22Rv1 (cell line): ENCODE results near the gene PACRG.
"Not testable (repeated sequence)": the region's sequence is repeated elsewhere in the genome, so short reads cannot be mapped to it uniquely, and the experiment has no call there.

Experiments
- H3K27ac ChIP-seq: fragments of 450-650 bp; 2 replicates; pipeline ENCODE4 v1.5.1; 2017
- CTCF ChIP-seq: fragments of 450-650 bp; IDR thresholded peaks from 2 replicates; pipeline ENCODE4 v1.5.1; 2017; ENCODE audit warnings: mild to moderate bottlenecking
- ZFX ChIP-seq: fragments of 450-650 bp; IDR thresholded peaks from 2 replicates; pipeline ENCODE4 v1.6.1; 2017; ENCODE audit warnings: antibody characterized with exemption, borderline replicate concordance

PACRG gene

DNA sequence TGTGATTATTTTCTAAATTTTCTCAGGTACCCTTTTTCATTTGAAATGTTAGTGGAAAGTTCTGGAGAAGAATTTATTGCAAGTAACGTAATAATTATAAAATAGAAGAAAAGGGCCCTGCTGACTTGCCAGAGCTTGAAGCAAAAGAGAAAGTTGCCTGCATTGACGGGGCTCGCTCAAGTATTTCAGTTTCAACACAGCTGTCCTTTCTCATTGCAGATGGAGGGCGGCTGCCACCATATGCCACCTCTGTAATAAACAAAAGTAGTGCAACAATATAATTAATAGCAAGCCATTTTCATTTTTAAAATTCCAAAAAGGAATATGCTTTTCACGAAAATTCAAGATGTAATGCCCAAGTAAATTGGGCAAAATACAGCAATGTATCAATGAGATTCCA is 246.2 kb downstream of the PACRG start:
- no peak overlapping the region for H3K27ac ChIP-seq
- TF ChIP-seq CTCF (no peak), ZFX (no peak)

DNA sequence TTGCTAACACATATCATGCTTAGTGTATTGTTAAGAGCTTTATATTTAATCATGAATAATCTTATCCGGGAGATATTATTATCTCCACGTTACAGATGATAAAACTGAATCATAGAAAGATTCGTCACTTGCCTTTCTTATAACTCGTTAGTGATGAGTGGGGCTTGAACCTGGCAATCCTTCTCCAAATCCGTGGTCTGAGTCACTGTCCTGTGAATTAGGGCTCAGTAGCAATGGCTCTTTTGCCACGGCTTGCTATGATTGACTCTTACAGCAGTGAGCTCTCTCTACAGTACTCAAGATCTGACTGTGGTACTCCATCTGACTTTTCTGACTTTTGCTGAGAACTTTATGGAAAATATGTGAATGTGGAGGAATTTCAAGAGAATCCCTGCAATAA is 246.9 kb downstream of the PACRG start:
- no peak overlapping the region for H3K27ac ChIP-seq
- TF ChIP-seq CTCF, result no peak
- no peak for TF ChIP-seq ZFX

DNA sequence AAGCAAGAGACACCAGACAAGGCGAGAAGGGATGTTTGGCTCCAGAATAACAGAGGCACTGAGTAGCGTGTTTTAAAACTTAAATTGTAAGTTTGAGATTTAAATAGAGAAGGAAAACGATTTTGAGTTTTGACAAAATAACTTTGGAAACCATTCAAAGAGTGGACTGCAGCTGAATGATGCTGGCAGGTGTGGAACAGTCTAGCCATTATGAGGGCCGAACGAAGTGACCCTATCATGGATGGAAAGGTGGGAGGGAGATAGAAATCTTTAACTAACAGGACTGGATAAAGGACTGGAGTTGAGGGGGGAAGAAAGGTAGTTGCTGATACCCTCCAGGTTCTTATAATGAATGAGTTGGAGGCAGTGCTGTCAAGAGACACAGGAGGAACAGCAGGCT is 248.4 kb downstream of the PACRG start:
- H3K27ac ChIP-seq, result no peak overlapping the region
- no peak for TF ChIP-seq ZFX

GRCh38 chr6:162983234-162983633 is 255.5 kb downstream of the PACRG start:
- not testable (repeated sequence) for H3K27ac ChIP-seq

DNA sequence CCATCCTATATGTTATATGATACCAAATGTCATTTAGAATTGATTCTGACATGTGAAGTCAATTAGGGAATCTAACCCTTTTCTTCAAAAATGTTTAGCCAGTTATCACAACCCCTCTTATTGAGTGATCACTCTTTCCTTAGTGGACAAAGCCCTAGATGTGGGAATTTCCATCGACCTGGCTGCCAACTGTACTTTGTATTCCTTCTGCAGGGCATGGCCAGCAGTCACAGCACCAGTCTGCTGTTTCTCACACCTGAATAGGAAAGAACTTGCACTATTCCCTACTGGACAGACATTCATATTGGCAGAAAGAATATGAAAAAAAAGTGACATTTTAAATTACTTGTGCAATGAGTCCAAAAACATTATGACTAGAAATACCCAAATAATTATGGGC is 271.0 kb downstream of the PACRG start:
- TF ChIP-seq ZFX, result no peak
- TF ChIP-seq CTCF, result no peak
- no peak overlapping the region for H3K27ac ChIP-seq

DNA sequence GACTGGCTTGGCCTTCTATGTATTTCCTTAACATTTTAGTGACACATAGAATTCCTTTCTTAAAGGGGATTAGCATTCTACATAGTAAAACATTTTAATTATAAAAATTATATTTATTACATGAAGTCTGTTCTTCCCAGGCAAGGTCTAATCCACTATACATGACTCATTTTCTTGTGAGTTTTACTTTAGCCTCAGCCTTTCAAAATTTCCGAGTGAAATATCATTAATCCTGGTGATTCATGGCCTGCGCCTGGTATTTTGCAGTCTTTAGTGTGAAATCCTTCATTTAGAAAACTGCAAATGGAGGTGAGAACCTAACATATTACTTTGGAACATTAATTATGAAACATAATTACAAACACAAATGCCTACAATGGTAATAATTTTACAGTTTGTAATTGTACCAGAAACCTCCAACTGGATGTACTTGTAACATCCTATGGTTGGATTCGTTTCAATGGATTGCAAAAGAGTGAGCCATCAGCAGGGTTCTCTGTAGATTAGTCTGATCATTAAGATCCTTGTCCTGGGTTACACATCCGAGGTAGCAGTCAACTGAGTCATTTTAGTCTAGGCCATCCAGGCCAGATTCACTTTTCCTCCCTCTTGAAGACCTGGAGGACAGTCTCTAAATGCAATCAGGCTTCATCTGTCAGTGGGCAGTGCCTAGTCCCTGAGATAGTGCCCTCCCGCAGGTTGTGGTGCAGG is 272.0 kb downstream of the PACRG start:
- no peak overlapping the region for H3K27ac ChIP-seq
- TF ChIP-seq CTCF (no peak), ZFX (no peak)

- TF ChIP-seq ZFX (no peak), CTCF (no peak)
- H3K27ac ChIP-seq, result no peak overlapping the region
Measured at GRCh38 chr6:163001330-163001729, 273.6 kb downstream of the PACRG start.

DNA sequence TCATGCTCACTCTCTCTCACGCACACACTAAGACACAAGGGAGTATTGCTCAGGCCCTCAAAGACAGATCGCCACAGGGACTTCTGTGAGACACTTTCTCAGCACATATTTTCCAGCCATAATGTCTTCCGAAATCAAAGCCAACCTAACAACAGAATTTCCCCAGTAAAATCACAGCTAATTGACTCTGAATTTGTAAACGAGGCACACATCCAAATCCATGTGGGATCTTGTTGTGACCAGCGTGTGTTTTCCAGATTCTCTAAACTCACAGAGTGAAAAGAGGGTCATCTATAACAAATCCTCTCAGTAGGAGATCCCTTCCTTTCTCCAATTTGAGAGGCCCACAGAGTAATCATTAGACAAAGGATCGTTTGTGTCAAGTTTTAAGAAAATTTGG is 280.4 kb downstream of the PACRG start:
- no peak overlapping the region for H3K27ac ChIP-seq
- TF ChIP-seq CTCF (no peak), ZFX (no peak)
